KMS-11 (cell line): ENCODE measurements around the gene HSFX4.
"Not testable (repeated sequence)": the region's sequence is repeated elsewhere in the genome, so short reads cannot be mapped to it uniquely, and the experiment has no call there.

Source experiments
- H2AFZ ChIP-seq: fragments of 200-600 bp; sonication (generic); 2 replicates; pipeline ENCODE4 v1.6.1; 2016; ENCODE audit warnings: antibody characterized with exemption, mixed run types, low read depth
- H3K27ac ChIP-seq: fragments of 200-600 bp; sonication (generic); 2 replicates; pipeline ENCODE4 v1.6.1; 2016; ENCODE audit warnings: mild to moderate bottlenecking, mixed run types
- H3K27me3 ChIP-seq: fragments of 200-600 bp; sonication (generic); 2 replicates; pipeline ENCODE4 v1.6.1; 2017; ENCODE audit warnings: mild to moderate bottlenecking, low read depth, mixed run types, moderate library complexity; ENCODE audit not compliant: insufficient read depth
- H3K36me3 ChIP-seq: fragments of 200-600 bp; sonication (generic); 2 replicates; pipeline ENCODE4 v1.6.1; 2017; ENCODE audit warnings: mild to moderate bottlenecking, mixed run types; ENCODE audit not compliant: insufficient read depth
- H3K4me1 ChIP-seq: fragments of 200-600 bp; sonication (generic); 2 replicates; pipeline ENCODE4 v1.6.1; 2016; ENCODE audit warnings: mild to moderate bottlenecking, low read depth, mixed run types; ENCODE audit not compliant: poor library complexity, severe bottlenecking
- H3K4me2 ChIP-seq: fragments of 200-600 bp; sonication (generic); 2 replicates; pipeline ENCODE4 v1.7.0; 2016; ENCODE audit warnings: mild to moderate bottlenecking, mixed run types
- H3K4me3 ChIP-seq: fragments of 200-600 bp; sonication (generic); IDR thresholded peaks from 2 replicates; pipeline ENCODE4 v1.6.1; 2017; ENCODE audit warnings: low read depth, low read length, mixed read lengths; ENCODE audit not compliant: insufficient read depth
- H3K79me2 ChIP-seq: fragments of 200-600 bp; sonication (generic); 2 replicates; pipeline ENCODE4 v1.6.1; 2016; ENCODE audit warnings: low read depth, mixed run types; ENCODE audit not compliant: insufficient read depth
- H3K9ac ChIP-seq: fragments of 200-600 bp; sonication (generic); 2 replicates; pipeline ENCODE4 v1.6.1; 2016; ENCODE audit warnings: mild to moderate bottlenecking, mixed run types
- H4K20me1 ChIP-seq: fragments of 200-600 bp; sonication (generic); 2 replicates; pipeline ENCODE4 v1.6.1; 2016; ENCODE audit warnings: mild to moderate bottlenecking, mixed run types; ENCODE audit not compliant: insufficient read depth
- CTCF ChIP-seq: fragments of 200-600 bp; sonication (generic); conservative IDR thresholded peaks from 2 replicates; pipeline ENCODE4 v1.6.1; 2017; ENCODE audit warnings: low read depth, mild to moderate bottlenecking, antibody characterized with exemption, low read length, moderate library complexity, mixed read lengths

The HSFX4 gene

GRCh38 chrX:149937328-149937727, 8.0 kb downstream of the HSFX4 start:
- H3K27me3 ChIP-seq, H2AFZ ChIP-seq, H3K4me3 ChIP-seq, H3K4me1 ChIP-seq, H3K36me3 ChIP-seq, H4K20me1 ChIP-seq, H3K79me2 ChIP-seq: not testable (repeated sequence)
- peak overlapping the region; percentile 71; the same call in 1 of the 2 replicates for H3K27ac ChIP-seq
- H3K4me2 ChIP-seq = peak overlapping the region; percentile 63
- H3K9ac ChIP-seq = peak overlapping the region; percentile 73

- H4K20me1 ChIP-seq = no peaks in the 10 kb centered on the region
- no peaks in the 10 kb centered on the region for H3K27me3 ChIP-seq
- peak overlapping the region; percentile 66 for H2AFZ ChIP-seq
- H3K4me1 ChIP-seq = no peaks in the 10 kb centered on the region
- H3K4me3 ChIP-seq = no peak overlapping the region
- H3K79me2 ChIP-seq = peaks cover 9% of the 10 kb centered on the region; the same call in 1 of the 2 replicates
- peak overlapping the region; percentile 71 for H3K27ac ChIP-seq
- peak overlapping the region; percentile 73 for H3K9ac ChIP-seq
- H3K4me2 ChIP-seq = peak overlapping the region; percentile 63
- TF ChIP-seq CTCF = no peak
- no peaks in the 10 kb centered on the region for H3K36me3 ChIP-seq
Measured at GRCh38 chrX:149937871-149938426, 8.6 kb downstream of the HSFX4 start.

- peak within 1 kb of the TSS; percentile 71 for H3K27ac ChIP-seq
- H3K36me3 ChIP-seq = no peaks in the 10 kb centered on the region
- peak within 1 kb of the TSS; percentile 73 for H3K9ac ChIP-seq
- TF ChIP-seq CTCF = peak; percentile 66
- no peak within 1 kb of the TSS for H3K4me3 ChIP-seq
- no peaks in the 10 kb centered on the region for H4K20me1 ChIP-seq
- peaks cover 9% of the 10 kb centered on the region; the same call in 1 of the 2 replicates for H3K79me2 ChIP-seq
- peak within 1 kb of the TSS; percentile 63 for H3K4me2 ChIP-seq
- no peaks in the 10 kb centered on the region for H3K27me3 ChIP-seq
- H3K4me1 ChIP-seq = no peaks in the 10 kb centered on the region
- peak within 1 kb of the TSS; percentile 66 for H2AFZ ChIP-seq
Measured at GRCh38 chrX:149938427-149938880, 9.1 kb downstream of the HSFX4 start, which contains the start of gene EOLA2. EOLA2 (minus strand) TSS chrX:149938491; CDS start chrX:149933874, 4,617 bp downstream.

GRCh38 chrX:149938881-149939654, 9.7 kb downstream of the HSFX4 start:
- Histone ChIP-seq H2AFZ (no peak overlapping the region), H3K79me2 (peaks cover 9% of the 10 kb centered on the region; the same call in 1 of the 2 replicates), H3K27me3 (no peaks in the 10 kb centered on the region), H3K4me2 (no peak overlapping the region), H3K36me3 (no peaks in the 10 kb centered on the region), H4K20me1 (no peaks in the 10 kb centered on the region), H3K4me3 (no peak overlapping the region), H3K9ac (no peak overlapping the region; the same call in 1 of the 2 replicates), H3K27ac (no peak overlapping the region; the same call in 1 of the 2 replicates), H3K4me1 (no peaks in the 10 kb centered on the region)
- TF ChIP-seq CTCF = no peak

- Histone ChIP-seq H3K36me3 (no peaks in the 10 kb centered on the region), H3K27me3 (no peaks in the 10 kb centered on the region), H4K20me1 (no peaks in the 10 kb centered on the region), H3K9ac (no peak overlapping the region; the same call in 1 of the 2 replicates), H3K79me2 (peaks cover 9% of the 10 kb centered on the region; the same call in 1 of the 2 replicates), H3K4me1 (no peaks in the 10 kb centered on the region), H3K4me2 (no peak overlapping the region), H2AFZ (no peak overlapping the region), H3K27ac (peak overlapping the region; percentile 53), H3K4me3 (no peak overlapping the region)
- TF ChIP-seq CTCF = no peak
Measured at GRCh38 chrX:149939655-149939904, 10.2 kb downstream of the HSFX4 start.
